ENCODE measurements around the gene TAS1R3. TPM values are rescaled to one million over a fixed set of nuclear protein-coding genes. Genes with fewer than 3 reads are reported as not detected.

Gene TAS1R3
- total RNA-seq, 1 experiment from 2014 or later, result 0.31 TPM

GRCh38 chr1:1356796-1357401 is 25.8 kb downstream of the TAS1R3 start:
- no TSS peak for BruUV-seq (replicated peaks)
- DNase-seq (ENCODE audit: low read depth, low spot score) (no peak), ATAC-seq (peak; percentile 11)
- POLR2A ChIA-PET, result no interaction called here
- H3K4me3 ChIP-seq (ENCODE audit: low read depth in 2 of 2, low read length in 2 of 2), result peak overlapping the region; percentile 44 to 49
- H3K27ac ChIP-seq (ENCODE audit: low read length), result peak overlapping the region; percentile 93
- intact Hi-C loops (cut with micrococcal nuclease; ENCODE audit: unreplicated experiment) (no loop called here), in situ Hi-C loops (cut with HindIII; ENCODE audit: low pct_unique_long_range_greater_than_20kb, low sequenced_read_pairs) (no loop called here)
- H3K9me3 ChIP-seq (ENCODE audit: control insufficient read depth, insufficient read depth, low read depth, low read length), result no peaks in the 10 kb centered on the region
- H3K36me3 ChIP-seq (ENCODE audit: control insufficient read depth, insufficient read depth, low read length), result no peaks in the 10 kb centered on the region
- CTCF ChIA-PET, result no interaction called here
- TF ChIP-seq REST (IDR thresholded peaks at IDR 0.05; ENCODE audit: insufficient read depth in 1 of 2, low read depth in 2 of 2, low read length in 1 of 2) (no peak), POLR2AphosphoS5 (IDR thresholded peaks at IDR 0.05; ENCODE audit: low read depth, low read length) (no peak), CTCF (IDR thresholded peaks at IDR 0.05) (no peak), SIN3A (IDR thresholded peaks at IDR 0.05; ENCODE audit: borderline replicate concordance, insufficient read depth, low read depth, low read length) (no peak)
- H3K4me1 ChIP-seq (ENCODE audit: control insufficient read depth, insufficient read depth, low read length), result peaks cover 76% of the 10 kb centered on the region
- H3K27me3 ChIP-seq (ENCODE audit: control insufficient read depth, insufficient read depth, low read length), result no peaks in the 10 kb centered on the region

- peak overlapping the region; percentile 93 for H3K27ac ChIP-seq (ENCODE audit: low read length)
- peaks cover 69% of the 10 kb centered on the region for H3K4me1 ChIP-seq (ENCODE audit: control insufficient read depth, insufficient read depth, low read length)
- ChIA-PET POLR2A (interaction anchor here (0.6 kb wide), 1 partner anchor 954 kb away, joined by 13 read pairs; no protein-coding TSS in a partner anchor), CTCF (no interaction called here)
- in situ Hi-C loops (cut with HindIII; ENCODE audit: low pct_unique_long_range_greater_than_20kb, low sequenced_read_pairs), result no loop called here
- ATAC-seq, result peak; percentile 10; the same call in 1 of the 2 replicates
- TSS peak; percentile 90 for BruUV-seq (replicated peaks)
- intact Hi-C loops (cut with micrococcal nuclease; ENCODE audit: unreplicated experiment), result no loop called here
- no peaks in the 10 kb centered on the region for H3K27me3 ChIP-seq (ENCODE audit: control insufficient read depth, insufficient read depth, low read length)
- H3K36me3 ChIP-seq (ENCODE audit: control insufficient read depth, insufficient read depth, low read length), result no peaks in the 10 kb centered on the region
- TF ChIP-seq TCF7L2 (IDR thresholded peaks at IDR 0.05; ENCODE audit: low read depth, low read length), result no peak
- DNase-seq (ENCODE audit: low read depth, low spot score), result no peak
- H3K4me3 ChIP-seq (ENCODE audit: low read depth in 2 of 2, low read length in 2 of 2), result peak overlapping the region; percentile 44 to 49
- H3K9me3 ChIP-seq (ENCODE audit: control insufficient read depth, insufficient read depth, low read depth, low read length), result no peaks in the 10 kb centered on the region
Measured at GRCh38 chr1:1357871-1358432, 26.9 kb downstream of the TAS1R3 start.
